Loucy (cell line): ENCODE measurements around the gene SLC27A1.

Experiments
- EZH2phosphoT487 ChIP-seq: fragments of 200-600 bp; IDR thresholded peaks from 2 replicates; pipeline ENCODE4 v1.6.1; 2018; ENCODE audit warnings: antibody characterized with exemption, mild to moderate bottlenecking, moderate library complexity, borderline replicate concordance
- TF ChIP-seq, protein P1 (sequence below): fragments of 200-600 bp; sonication (generic); conservative IDR thresholded peaks from 2 replicates; pipeline ENCODE4 v1.5.1; 2014; ENCODE audit warnings: mild to moderate bottlenecking, antibody characterized with exemption, low read length

DNA sequence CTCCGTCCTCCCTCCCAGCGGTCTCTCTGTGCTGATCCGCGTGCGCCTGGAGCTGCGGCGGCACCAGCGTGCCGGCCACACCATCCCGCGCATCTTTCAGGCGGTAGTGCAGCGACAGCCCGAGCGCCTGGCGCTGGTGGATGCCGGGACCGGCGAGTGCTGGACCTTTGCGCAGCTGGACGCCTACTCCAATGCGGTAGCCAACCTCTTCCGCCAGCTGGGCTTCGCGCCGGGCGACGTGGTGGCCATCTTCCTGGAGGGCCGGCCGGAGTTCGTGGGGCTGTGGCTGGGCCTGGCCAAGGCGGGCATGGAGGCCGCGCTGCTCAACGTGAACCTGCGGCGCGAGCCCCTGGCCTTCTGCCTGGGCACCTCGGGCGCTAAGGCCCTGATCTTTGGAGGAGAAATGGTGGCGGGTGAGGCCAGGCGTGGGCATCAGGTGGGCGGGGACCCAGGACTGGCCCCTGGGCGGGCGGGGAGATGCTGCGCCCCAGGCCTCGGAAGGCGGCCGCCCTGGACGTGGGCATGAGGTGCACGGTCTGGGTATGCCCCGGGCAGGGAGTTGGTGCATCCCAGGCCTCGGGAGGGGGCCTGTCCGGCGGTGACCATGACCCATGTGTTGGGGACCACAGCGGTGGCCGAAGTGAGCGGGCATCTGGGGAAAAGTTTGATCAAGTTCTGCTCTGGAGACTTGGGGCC, 16.4 kb downstream of the SLC27A1 start:
- TF ChIP-seq, protein P1, sequence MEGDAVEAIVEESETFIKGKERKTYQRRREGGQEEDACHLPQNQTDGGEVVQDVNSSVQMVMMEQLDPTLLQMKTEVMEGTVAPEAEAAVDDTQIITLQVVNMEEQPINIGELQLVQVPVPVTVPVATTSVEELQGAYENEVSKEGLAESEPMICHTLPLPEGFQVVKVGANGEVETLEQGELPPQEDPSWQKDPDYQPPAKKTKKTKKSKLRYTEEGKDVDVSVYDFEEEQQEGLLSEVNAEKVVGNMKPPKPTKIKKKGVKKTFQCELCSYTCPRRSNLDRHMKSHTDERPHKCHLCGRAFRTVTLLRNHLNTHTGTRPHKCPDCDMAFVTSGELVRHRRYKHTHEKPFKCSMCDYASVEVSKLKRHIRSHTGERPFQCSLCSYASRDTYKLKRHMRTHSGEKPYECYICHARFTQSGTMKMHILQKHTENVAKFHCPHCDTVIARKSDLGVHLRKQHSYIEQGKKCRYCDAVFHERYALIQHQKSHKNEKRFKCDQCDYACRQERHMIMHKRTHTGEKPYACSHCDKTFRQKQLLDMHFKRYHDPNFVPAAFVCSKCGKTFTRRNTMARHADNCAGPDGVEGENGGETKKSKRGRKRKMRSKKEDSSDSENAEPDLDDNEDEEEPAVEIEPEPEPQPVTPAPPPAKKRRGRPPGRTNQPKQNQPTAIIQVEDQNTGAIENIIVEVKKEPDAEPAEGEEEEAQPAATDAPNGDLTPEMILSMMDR = no peak
- TF ChIP-seq EZH2phosphoT487 = no peak
